Left ventricle myocardium superior (tissue), 1 donor: Measurements from ENCODE around the gene NMRK1. TPM values are rescaled to one million over a fixed set of nuclear protein-coding genes. Genes with fewer than 3 reads are reported as not detected.
A peak's percentile ranks its signal among the peaks of the same experiment; 100 is the strongest.

ENCODE experiments used
- ATAC-seq: fragments of 200-7000 bp; cut with Tn5 transposase; one replicate; pipeline ENCODE4 v1.9.1; 2020; ENCODE audit warnings: mild to moderate bottlenecking, moderate library complexity
- DNase-seq: peaks from one replicate; pipeline ENCODE4 v3.0.0-alpha.2; 2020
- intact Hi-C: fragments of 100-400 bp; cut with micrococcal nuclease; formaldehyde crosslinking; loops from one replicate; pipeline ENCODE4 v1.11.0; 2022
- long read RNA-seq: library from polyadenylated mRNA; unstranded; transcript quantifications from one replicate; pipeline ENCODE4 v2.0.0, GENCODE V29; 2021
- total RNA-seq: library from RNA; stranded (reverse); fragmentation: NEBNext Ultra II Directional; extraction: Animal tissue kit (Norgen Biotek cat#: 25700); gene quantifications from one replicate; pipeline ENCODE4 v1.2.1, GENCODE V29; 2021
- donor health status: DM: no; HTN: yes; CAD: no; lungs with severe emphysema.

Gene NMRK1
- 18.2 TPM for total RNA-seq
- long read RNA-seq, transcript NMRK1-201 (9 exons, 1,185 nt), result major isoform, 22 of 34 reads
- long read RNA-seq, partial matches to known transcripts, result 3 of 34 reads
- long read RNA-seq, other reads (novel, unspliced or antisense), result 9 of 34 reads

GRCh38 chr9:75087824-75088645 is at the start of gene NMRK1, which contains the start of gene OSTF1:
TSS of gene NMRK1 (minus strand) at chr9:75088155. CDS start at chr9:75083115, 5,040 bp downstream.
TSS of gene OSTF1 (plus strand) at chr9:75088514. CDS start at chr9:75088693, 179 bp downstream.
- ATAC-seq (peak; percentile 96), DNase-seq (peak; percentile 99)
- intact Hi-C loops, result no loop called here

GRCh38 chr9:75134495-75134894 is 46.5 kb upstream of the NMRK1 start:
- ATAC-seq, result no peak
- DNase-seq, result no peak
- intact Hi-C loops, result no loop called here

GRCh38 chr9:75133396-75133795 is 45.4 kb upstream of the NMRK1 start:
- ATAC-seq (no peak), DNase-seq (no peak)
- intact Hi-C loops, result no loop called here

GRCh38 chr9:75132244-75132643 is 44.3 kb upstream of the NMRK1 start:
- intact Hi-C loops, result no loop called here
- ATAC-seq (no peak), DNase-seq (no peak)

- intact Hi-C loops, result no loop called here
- DNase-seq, result no peak
- ATAC-seq, result no peak
Observed at GRCh38 chr9:75131700-75132099, 43.7 kb upstream of the NMRK1 start.

GRCh38 chr9:75130621-75131230 is 42.8 kb upstream of the NMRK1 start:
- intact Hi-C loops, result no loop called here
- no peak for DNase-seq
- ATAC-seq, result no peak

GRCh38 chr9:75130172-75130571 is 42.2 kb upstream of the NMRK1 start:
- DNase-seq, result no peak
- intact Hi-C loops, result no loop called here
- ATAC-seq, result no peak

GRCh38 chr9:75128535-75128934 is 40.6 kb upstream of the NMRK1 start:
- intact Hi-C loops, result no loop called here
- DNase-seq (no peak), ATAC-seq (no peak)

- no peak for DNase-seq
- intact Hi-C loops, result no loop called here
- ATAC-seq, result no peak
Observed at GRCh38 chr9:75123696-75124095, 35.7 kb upstream of the NMRK1 start.

- ATAC-seq (no peak), DNase-seq (no peak)
- intact Hi-C loops, result no loop called here
Observed at GRCh38 chr9:75121914-75122558, 34.1 kb upstream of the NMRK1 start.

GRCh38 chr9:75120686-75121085 is 32.7 kb upstream of the NMRK1 start:
- DNase-seq, result no peak
- no peak for ATAC-seq
- intact Hi-C loops, result no loop called here

- ATAC-seq (no peak), DNase-seq (no peak)
- intact Hi-C loops, result no loop called here
Observed at GRCh38 chr9:75117564-75117963, 29.6 kb upstream of the NMRK1 start.

- no peak for DNase-seq
- ATAC-seq, result no peak
- intact Hi-C loops, result no loop called here
Observed at GRCh38 chr9:75116306-75116705, 28.4 kb upstream of the NMRK1 start.

- DNase-seq, result no peak
- intact Hi-C loops, result no loop called here
- no peak for ATAC-seq
Observed at GRCh38 chr9:75112789-75113188, 24.8 kb upstream of the NMRK1 start.

GRCh38 chr9:75111019-75111622 is 23.2 kb upstream of the NMRK1 start:
- DNase-seq (no peak), ATAC-seq (no peak)
- intact Hi-C loops, result no loop called here

GRCh38 chr9:75109210-75109839 is 21.4 kb upstream of the NMRK1 start:
- DNase-seq (no peak), ATAC-seq (no peak)
- intact Hi-C loops, result no loop called here

- DNase-seq (peak; percentile 61), ATAC-seq (peak; percentile 73)
- intact Hi-C loops, result no loop called here
Observed at GRCh38 chr9:75108571-75108970, 20.6 kb upstream of the NMRK1 start.

GRCh38 chr9:75106857-75107256 is 18.9 kb upstream of the NMRK1 start:
- peak; percentile 66 for ATAC-seq
- no peak for DNase-seq
- intact Hi-C loops, result no loop called here

- no peak for DNase-seq
- ATAC-seq, result no peak
- intact Hi-C loops, result no loop called here
Observed at GRCh38 chr9:75105841-75106240, 17.9 kb upstream of the NMRK1 start.
